SJSA1 (cell line): Measurements from ENCODE around the gene LHPP. TPM values are rescaled to one million over a fixed set of nuclear protein-coding genes. Genes with fewer than 3 reads are reported as not detected.
"Not testable (repeated sequence)": the region's sequence is repeated elsewhere in the genome, so short reads cannot be mapped to it uniquely, and the experiment has no call there.

Source experiments
- DNase-seq, 2 experiments: peaks; one replicate each; pipeline ENCODE4 v3.0.0-alpha.2; 2015 to 2020; ENCODE audit warnings: low spot score in 2 of 2, low read depth in 1 of 2
- H3K27ac ChIP-seq: fragments of 250-450 bp; sonication (Bioruptor Pico); 2 replicates; pipeline ENCODE4 v1.5.1; 2020; ENCODE audit warnings: mild to moderate bottlenecking, moderate library complexity
- H3K27me3 ChIP-seq: fragments of 250-450 bp; sonication (Bioruptor Pico); replicated peaks from 2 replicates; pipeline ENCODE4 v1.5.1; 2020; ENCODE audit warnings: mild to moderate bottlenecking, moderate library complexity
- H3K36me3 ChIP-seq: fragments of 250-450 bp; sonication (Bioruptor Pico); 2 replicates; pipeline ENCODE4 v1.5.1; 2020; ENCODE audit warnings: mild to moderate bottlenecking
- H3K4me1 ChIP-seq: fragments of 250-450 bp; sonication (Bioruptor Pico); replicated peaks from 2 replicates; pipeline ENCODE4 v1.6.1; 2021; ENCODE audit warnings: mild to moderate bottlenecking
- H3K4me3 ChIP-seq: fragments of 250-450 bp; sonication (Bioruptor Pico); 2 replicates; pipeline ENCODE4 v1.5.1; 2020; ENCODE audit warnings: mild to moderate bottlenecking
- H3K9me3 ChIP-seq: fragments of 250-450 bp; sonication (Bioruptor Pico); replicated peaks from 2 replicates; pipeline ENCODE4 v1.5.1; 2020; ENCODE audit warnings: mild to moderate bottlenecking
- total RNA-seq: library from RNA; depleted of rRNA; stranded (reverse); fragments of >200 nt; shearing (Covaris generic); gene quantifications from 2 replicates; pipeline ENCODE4 v1.2.3, GENCODE V29; 2014

LHPP gene
- total RNA-seq, 1 experiment from 2014 or later: 8.8 TPM

DNA sequence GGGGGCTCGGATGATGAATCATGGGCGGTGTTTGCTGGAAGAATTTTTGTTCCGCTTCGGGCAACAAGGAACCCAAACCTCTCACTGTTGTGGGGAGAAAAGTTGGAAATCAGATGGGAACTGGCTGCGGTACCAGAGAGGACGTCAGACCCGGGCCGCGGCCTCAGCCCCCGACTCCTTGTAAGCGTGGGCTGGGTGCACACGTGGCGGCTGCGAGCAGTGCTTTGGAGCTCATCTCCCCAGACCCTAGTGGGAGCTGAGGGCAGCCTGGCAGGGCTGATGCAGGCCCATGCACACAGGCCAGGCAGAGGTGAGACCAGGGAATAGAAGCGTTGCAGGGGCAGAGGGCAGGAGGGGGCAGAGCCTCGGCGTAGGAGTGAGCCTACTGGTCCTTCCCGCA lies 146.1 kb downstream of the LHPP start:
- H3K4me3 ChIP-seq: no peak overlapping the region
- H3K36me3 ChIP-seq: no peaks in the 10 kb centered on the region
- H3K9me3 ChIP-seq: no peaks in the 10 kb centered on the region
- no peak overlapping the region for H3K27ac ChIP-seq
- DNase-seq: no peak
- H3K4me1 ChIP-seq: no peaks in the 10 kb centered on the region
- no peaks in the 10 kb centered on the region for H3K27me3 ChIP-seq

- Histone ChIP-seq H3K4me1 (no peaks in the 10 kb centered on the region), H3K36me3 (no peaks in the 10 kb centered on the region), H3K27ac (no peak overlapping the region), H3K9me3 (no peaks in the 10 kb centered on the region), H3K4me3 (no peak overlapping the region), H3K27me3 (no peaks in the 10 kb centered on the region)
- no peak for DNase-seq
Measured at GRCh38 chr10:124608093-124608721, 146.6 kb downstream of the LHPP start.

DNA sequence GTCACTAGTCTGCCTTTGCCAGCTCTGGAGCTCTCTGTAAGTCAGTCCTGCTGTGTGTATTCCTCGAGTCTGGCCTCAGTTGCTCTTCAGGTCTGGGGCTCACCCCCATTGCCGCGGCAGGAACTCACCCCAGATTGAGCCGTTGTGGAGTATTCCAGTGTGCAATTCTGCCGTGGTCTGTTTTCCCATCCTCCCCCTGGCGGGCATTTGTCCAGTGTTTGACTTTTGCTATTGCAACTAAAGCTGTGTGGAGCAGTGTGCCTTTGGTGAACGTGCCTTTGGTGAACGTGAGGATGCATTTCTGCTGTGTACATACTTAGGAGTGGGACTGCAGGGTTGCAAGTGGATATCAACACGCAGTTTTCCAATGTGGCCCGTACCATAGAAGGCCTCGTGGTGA lies 148.1 kb downstream of the LHPP start:
- no peak for DNase-seq
- no peak overlapping the region for H3K4me3 ChIP-seq
- H3K4me1 ChIP-seq: no peaks in the 10 kb centered on the region
- no peaks in the 10 kb centered on the region for H3K27me3 ChIP-seq
- H3K9me3 ChIP-seq: no peaks in the 10 kb centered on the region
- H3K27ac ChIP-seq: no peak overlapping the region
- no peaks in the 10 kb centered on the region for H3K36me3 ChIP-seq

GRCh38 chr10:124610186-124610585 lies 148.6 kb downstream of the LHPP start:
- not testable (repeated sequence) for H3K9me3 ChIP-seq, H3K4me3 ChIP-seq, H3K36me3 ChIP-seq, H3K4me1 ChIP-seq, H3K27ac ChIP-seq, H3K27me3 ChIP-seq
- DNase-seq: peak in 1 of 2 experiments; percentile 67

DNA sequence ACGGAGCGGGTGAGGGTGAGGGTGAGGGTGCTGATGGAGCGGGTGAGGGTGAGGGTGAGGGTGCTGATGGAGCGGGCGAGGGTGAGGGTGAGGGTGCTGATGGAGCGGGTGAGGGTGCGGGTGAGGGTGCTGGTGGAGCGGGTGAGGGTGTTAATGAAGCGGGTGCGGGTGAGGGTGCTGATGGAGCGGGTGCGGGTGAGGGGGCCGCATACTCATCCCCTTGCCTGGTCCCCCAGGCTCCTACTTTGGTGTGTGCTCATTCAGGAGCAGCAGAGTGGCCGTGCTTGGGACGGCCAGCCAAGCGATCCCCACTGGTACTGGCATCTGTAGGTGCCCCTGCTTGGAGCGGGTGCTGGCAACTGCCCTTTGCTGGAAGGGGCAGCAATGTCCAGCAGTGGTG lies 149.2 kb downstream of the LHPP start:
- not testable (repeated sequence) for H3K27me3 ChIP-seq, H3K4me1 ChIP-seq, H3K36me3 ChIP-seq, DNase-seq, H3K4me3 ChIP-seq, H3K9me3 ChIP-seq, H3K27ac ChIP-seq

DNA sequence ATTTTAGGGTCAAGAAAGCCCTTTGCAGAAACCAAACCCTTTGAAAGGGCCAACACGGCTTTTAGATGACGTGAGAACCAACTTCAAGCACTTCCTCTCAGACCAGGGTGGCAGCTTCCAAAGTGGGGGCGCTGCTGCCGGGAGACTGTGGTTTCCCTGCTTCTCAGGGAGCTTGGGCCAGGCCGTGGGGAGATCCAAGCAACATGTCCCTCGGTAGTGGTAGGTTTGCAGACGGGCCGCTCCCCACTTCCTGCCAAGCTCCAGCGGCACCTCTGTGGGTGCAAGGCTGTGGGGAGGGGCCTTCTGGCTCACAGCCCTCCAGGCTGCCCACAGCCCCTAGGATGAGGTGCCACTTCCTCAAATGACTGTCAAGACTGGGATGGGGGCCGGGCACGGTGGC lies 150.1 kb downstream of the LHPP start:
- no peak overlapping the region for H3K27ac ChIP-seq
- H3K9me3 ChIP-seq: no peaks in the 10 kb centered on the region
- no peak for DNase-seq
- H3K27me3 ChIP-seq: no peaks in the 10 kb centered on the region
- H3K4me3 ChIP-seq: no peak overlapping the region
- no peaks in the 10 kb centered on the region for H3K36me3 ChIP-seq
- H3K4me1 ChIP-seq: no peaks in the 10 kb centered on the region

DNA sequence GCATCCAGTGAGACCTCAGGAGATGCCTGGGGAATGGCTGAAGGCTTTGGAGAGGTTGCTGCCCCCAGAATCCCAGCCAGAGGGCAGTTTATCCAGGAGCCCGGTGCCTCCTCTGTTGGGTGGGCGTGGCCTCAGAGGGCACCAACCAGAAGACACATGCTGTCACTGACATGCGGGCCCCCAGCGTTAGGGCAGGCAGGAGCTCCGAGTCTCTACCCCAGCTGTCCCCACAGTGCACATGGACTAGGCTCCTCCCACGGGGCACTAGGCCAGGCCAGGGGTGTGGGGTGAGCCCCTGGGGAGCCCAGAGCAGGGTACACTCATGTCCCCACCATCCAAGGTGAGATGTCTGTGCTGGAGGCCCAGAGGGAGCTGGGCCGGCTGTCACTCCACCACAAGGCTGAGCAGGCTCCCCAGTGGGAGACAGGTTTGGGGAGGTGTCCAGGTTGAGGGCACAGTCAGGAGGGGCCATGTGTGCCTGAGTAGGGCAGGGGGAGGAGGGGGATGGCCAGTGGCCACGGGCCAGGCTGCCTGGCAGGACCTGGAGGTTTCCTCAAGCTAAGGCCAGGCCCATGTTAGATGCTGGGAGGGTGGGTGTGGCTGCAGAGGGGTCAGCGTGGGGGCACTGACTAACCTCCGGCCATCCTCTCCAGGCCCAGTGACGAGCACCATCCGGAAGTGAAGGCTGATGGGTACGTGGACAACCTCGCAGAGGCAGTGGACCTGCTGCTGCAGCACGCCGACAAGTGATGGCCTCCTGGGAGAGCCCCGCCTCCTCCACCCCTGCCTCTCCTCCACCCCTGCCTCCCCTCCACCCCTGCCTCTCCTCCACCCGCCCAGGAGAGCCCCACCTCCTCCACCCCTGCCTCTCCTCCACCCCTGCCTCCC lies 151.2 kb downstream of the LHPP start:
- H3K4me1 ChIP-seq: no peaks in the 10 kb centered on the region
- no peak for DNase-seq
- H3K4me3 ChIP-seq: no peak overlapping the region
- H3K27me3 ChIP-seq: no peaks in the 10 kb centered on the region
- no peaks in the 10 kb centered on the region for H3K9me3 ChIP-seq
- no peak overlapping the region for H3K27ac ChIP-seq
- no peaks in the 10 kb centered on the region for H3K36me3 ChIP-seq

DNA sequence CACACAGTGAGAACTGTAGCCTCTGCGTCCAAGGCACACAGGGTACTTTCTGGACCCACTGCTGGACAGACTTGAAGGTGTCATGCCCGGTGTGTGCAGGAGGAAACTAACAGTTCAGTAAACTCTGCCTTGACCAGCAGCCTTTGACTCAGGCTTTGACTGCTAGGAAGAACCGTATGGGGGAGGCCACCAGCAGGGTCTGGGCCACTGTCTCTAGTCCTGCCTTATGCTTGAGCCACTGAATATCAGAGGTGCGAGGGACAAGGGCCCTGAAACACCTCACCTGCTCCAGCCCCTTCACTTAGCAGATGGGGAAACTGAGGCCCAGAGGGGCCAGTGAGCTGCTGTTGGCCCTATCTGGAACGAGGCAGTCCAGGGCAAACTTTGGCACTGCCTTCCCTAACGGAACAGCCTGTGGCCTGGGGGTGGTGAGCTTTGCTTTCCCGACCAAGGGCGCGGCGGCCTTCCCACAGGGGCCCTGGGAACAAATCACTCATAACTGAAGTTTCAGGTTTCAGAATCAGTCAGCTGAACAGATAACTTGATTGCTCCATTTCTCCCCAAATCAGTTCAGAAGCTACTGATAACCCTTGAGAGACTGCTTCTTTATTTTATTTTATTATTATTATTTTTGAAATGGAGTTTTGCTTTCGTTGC lies 152.5 kb downstream of the LHPP start:
- no peaks in the 10 kb centered on the region for H3K27me3 ChIP-seq
- DNase-seq: no peak
- no peaks in the 10 kb centered on the region for H3K4me1 ChIP-seq
- H3K4me3 ChIP-seq: no peak overlapping the region
- no peaks in the 10 kb centered on the region for H3K36me3 ChIP-seq
- no peak overlapping the region for H3K27ac ChIP-seq
- H3K9me3 ChIP-seq: no peaks in the 10 kb centered on the region

DNA sequence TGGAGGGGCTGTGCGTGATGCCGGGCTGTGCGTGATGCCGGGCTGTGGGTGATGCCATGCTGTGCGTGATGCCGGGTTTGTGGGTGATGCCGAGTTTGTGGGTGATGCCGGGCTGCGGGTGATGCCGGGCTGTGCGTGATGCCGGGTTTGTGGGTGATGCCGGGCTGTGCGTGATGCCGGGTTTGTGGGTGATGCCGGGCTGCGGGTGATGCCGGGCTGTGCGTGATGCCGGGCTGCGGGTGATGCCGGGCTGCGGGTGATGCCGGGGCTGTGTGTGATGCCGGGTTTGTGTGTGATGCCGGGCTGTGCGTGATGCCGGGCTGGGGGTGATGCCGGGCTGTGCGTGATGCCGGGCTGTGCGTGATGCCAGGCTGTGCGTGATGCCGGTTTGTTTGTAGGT lies 153.6 kb downstream of the LHPP start:
- Histone ChIP-seq H3K4me1 (no peaks in the 10 kb centered on the region), H3K27me3 (no peaks in the 10 kb centered on the region), H3K27ac (no peak overlapping the region), H3K4me3 (no peak overlapping the region), H3K36me3 (no peaks in the 10 kb centered on the region), H3K9me3 (no peaks in the 10 kb centered on the region)
- DNase-seq: no peak

DNA sequence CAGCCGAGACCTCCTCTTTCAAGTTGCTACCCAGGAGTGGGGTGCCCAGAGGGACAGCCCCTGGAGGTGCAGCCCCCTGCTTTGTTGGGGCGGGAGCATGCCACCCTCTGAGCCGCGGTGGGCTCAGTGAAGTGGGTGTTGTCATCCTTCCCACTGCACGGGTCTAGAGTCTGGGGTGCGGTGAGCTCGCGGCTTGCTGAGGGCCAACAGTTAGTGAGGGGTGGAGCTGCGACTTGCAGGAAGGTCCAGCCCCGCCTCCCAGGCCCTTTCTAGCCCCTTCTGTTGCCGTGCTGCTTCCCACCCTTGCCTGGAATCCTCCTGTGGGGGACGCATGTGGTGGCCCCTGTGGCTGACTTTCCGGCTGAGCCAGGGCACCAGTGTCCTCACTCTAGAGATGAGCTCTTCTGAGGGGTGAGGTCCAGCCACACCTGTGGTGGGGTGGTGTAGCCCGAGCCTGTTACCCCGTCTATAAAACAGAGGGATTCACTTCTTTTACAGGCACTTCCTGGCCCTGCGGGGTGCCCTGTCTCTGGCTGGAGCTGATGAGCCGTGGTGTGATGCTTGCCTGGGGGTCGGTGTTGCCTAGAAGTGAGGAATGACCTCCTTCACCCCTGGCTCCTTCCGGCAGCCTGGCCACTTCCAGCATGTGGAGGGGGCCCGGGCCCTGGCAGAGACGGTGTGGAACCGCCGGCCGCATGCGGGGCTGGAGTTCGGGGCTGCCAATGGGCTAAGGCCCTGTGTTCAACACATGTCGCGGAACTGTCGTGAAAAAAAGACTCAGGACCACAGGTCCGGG lies 154.6 kb downstream of the LHPP start:
- Histone ChIP-seq H3K36me3 (no peaks in the 10 kb centered on the region), H3K4me3 (no peak overlapping the region), H3K27me3 (no peaks in the 10 kb centered on the region), H3K9me3 (no peaks in the 10 kb centered on the region), H3K27ac (no peak overlapping the region), H3K4me1 (no peaks in the 10 kb centered on the region)
- DNase-seq: no peak

GRCh38 chr10:124616836-124617130 lies 155.2 kb downstream of the LHPP start:
- Histone ChIP-seq H3K9me3 (no peaks in the 10 kb centered on the region), H3K4me1 (no peaks in the 10 kb centered on the region), H3K4me3 (no peak overlapping the region), H3K27ac (no peak overlapping the region), H3K27me3 (no peaks in the 10 kb centered on the region), H3K36me3 (no peaks in the 10 kb centered on the region)
- DNase-seq: no peak

GRCh38 chr10:124618470-124619073 lies 156.9 kb downstream of the LHPP start:
- Histone ChIP-seq H3K36me3 (no peaks in the 10 kb centered on the region), H3K4me3 (no peak overlapping the region), H3K27ac (no peak overlapping the region), H3K4me1 (no peaks in the 10 kb centered on the region), H3K9me3 (no peaks in the 10 kb centered on the region), H3K27me3 (no peaks in the 10 kb centered on the region)
- no peak for DNase-seq

DNA sequence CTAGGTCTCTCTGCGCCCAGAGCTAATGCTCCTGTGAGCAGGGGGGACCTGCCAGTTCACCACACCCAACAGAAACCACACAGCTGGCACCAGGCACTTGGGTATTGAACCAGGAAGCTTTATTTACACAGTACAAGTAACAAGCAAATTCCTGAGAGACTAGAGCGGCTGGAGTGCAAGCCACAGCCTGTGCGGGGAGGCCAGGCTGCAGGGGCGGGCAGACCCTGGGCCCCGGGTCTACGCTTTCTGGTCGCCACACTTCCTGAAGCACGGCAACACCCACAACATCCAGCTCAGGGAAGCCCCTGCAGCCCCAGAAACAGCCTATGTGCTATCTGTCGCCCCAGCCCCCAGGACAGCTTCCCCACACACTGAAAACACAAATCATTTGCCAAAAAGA lies 157.6 kb downstream of the LHPP start:
- H3K36me3 ChIP-seq: no peaks in the 10 kb centered on the region
- H3K4me1 ChIP-seq: no peaks in the 10 kb centered on the region
- H3K9me3 ChIP-seq: no peaks in the 10 kb centered on the region
- no peaks in the 10 kb centered on the region for H3K27me3 ChIP-seq
- H3K4me3 ChIP-seq: no peak overlapping the region
- H3K27ac ChIP-seq: no peak overlapping the region
- no peak for DNase-seq
